K562 (cell line): Measurements from ENCODE around the gene VSIG10L2. TPM values are rescaled to one million over a fixed set of nuclear protein-coding genes. Genes with fewer than 3 reads are reported as not detected.

ENCODE experiments used
- ATAC-seq: fragments of 200-7000 bp; cut with Tn5 transposase; 3 replicates; pipeline ENCODE4 v1.9.1; 2020; ENCODE audit warnings: moderate library complexity
- BruUV-seq: library from RNA; stranded (reverse); fragments of 400-500 nt; replicated peaks from 2 replicates; lab custom pipeline; 2021; lab: Mats Ljungman, UMichigan
- CTCF ChIA-PET: fragments of 300-600 bp; formaldehyde crosslinking; extraction: SDS; loops from one replicate; lab custom pipeline; 2021; ENCODE audit warnings: low intra/inter-chr PET ratio; lab: Yijun Ruan, JAX
- POLR2A ChIA-PET: fragments of 300-600, 350-650 bp; sonication (Branson Sonifier 250); formaldehyde crosslinking; extraction: SDS; loops from one replicate; lab custom pipeline; 2021; ENCODE audit warnings: antibody characterized with exemption, inconsistent platforms; lab: Yijun Ruan, JAX
- DNase-seq, 4 experiments: peaks; one replicate each; pipeline versions ENCODE4 v3.0.0 to v3.0.0-alpha.2; 2011 to 2018; ENCODE audit warnings: low spot score in 3 of 4, mixed read lengths in 3 of 4; ENCODE audit errors: extremely low read depth in 1 of 4
- FAIRE-seq: peaks from 2 replicates; lab custom pipeline; 2011; peaks lifted over from hg19 to GRCh38; lab: Jason Lieb, UNC
- H2AFZ ChIP-seq: 2 replicates; pipeline ENCODE4 v1.6.0; 2011; ENCODE audit warnings: low read depth, low read length, control low read depth, inconsistent platforms
- H3K27ac ChIP-seq: fragments of 200-600 bp; 3 replicates; pipeline ENCODE4 v1.8.0; 2011; ENCODE audit warnings: low read depth, mild to moderate bottlenecking, control low read depth, inconsistent platforms, low read length, moderate library complexity, mixed read lengths; ENCODE audit errors: extremely low read depth
- H3K27me3 ChIP-seq, 2 experiments: fragments of 300-600 bp in 1 of 2; 2 replicates in 1 of 2; 3 replicates in 1 of 2; pipeline versions ENCODE4 v1.6.0 to v1.8.0; 2011; ENCODE audit warnings: inconsistent platforms in 2 of 2, low read length in 2 of 2, mild to moderate bottlenecking in 1 of 2, mixed read lengths in 1 of 2, moderate library complexity in 1 of 2; ENCODE audit not compliant: control insufficient read depth in 2 of 2, insufficient read depth in 2 of 2
- H3K36me3 ChIP-seq: fragments of 300-600 bp; 3 replicates; pipeline ENCODE4 v1.8.0; 2011; ENCODE audit warnings: mild to moderate bottlenecking, low read length, inconsistent platforms; ENCODE audit not compliant: control insufficient read depth, insufficient read depth
- H3K4me1 ChIP-seq, 2 experiments: fragments of 200-600 bp in 1 of 2; replicated peaks in 1 of 2; 2 replicates in 1 of 2; 3 replicates in 1 of 2; pipeline versions ENCODE4 v1.5.1 to v1.8.0; 2011; ENCODE audit warnings: inconsistent platforms in 2 of 2, low read length in 2 of 2, mild to moderate bottlenecking in 1 of 2, mixed read lengths in 1 of 2, moderate library complexity in 1 of 2; ENCODE audit not compliant: control insufficient read depth in 2 of 2, insufficient read depth in 2 of 2
- H3K4me2 ChIP-seq: 2 replicates; pipeline ENCODE4 v1.6.1; 2011; ENCODE audit warnings: low read length, control low read depth, inconsistent platforms, mixed read lengths; ENCODE audit not compliant: insufficient read depth
- H3K4me3 ChIP-seq: fragments of 200-600 bp; sonication (generic), shearing (Covaris generic); 2 replicates; pipeline ENCODE4 v1.5.1; 2016; ENCODE audit warnings: control low read depth, inconsistent platforms
- H3K79me2 ChIP-seq: fragments of 200-600 bp; 3 replicates; pipeline ENCODE4 v1.8.0; 2011; ENCODE audit warnings: low read length, inconsistent platforms; ENCODE audit not compliant: control insufficient read depth, insufficient read depth
- H3K9ac ChIP-seq, 2 experiments: 2 replicates each; pipeline versions ENCODE4 v1.6.0 to v1.6.1; 2011; ENCODE audit warnings: low read depth in 2 of 2, low read length in 2 of 2, control low read depth in 1 of 2, inconsistent platforms in 1 of 2, mild to moderate bottlenecking in 1 of 2, mixed read lengths in 1 of 2; ENCODE audit not compliant: insufficient read depth in 1 of 2
- H3K9me1 ChIP-seq: one replicate; pipeline ENCODE4 v1.6.0; 2011; ENCODE audit warnings: inconsistent platforms, mild to moderate bottlenecking, low read length, moderate library complexity; ENCODE audit not compliant: control insufficient read depth, insufficient read depth
- H3K9me3 ChIP-seq: replicated peaks from 2 replicates; pipeline ENCODE4 v1.5.1; 2011; ENCODE audit warnings: low read depth, low read length, inconsistent platforms; ENCODE audit not compliant: control insufficient read depth, insufficient read depth
- H4K20me1 ChIP-seq: replicated peaks from 2 replicates; pipeline ENCODE4 v1.6.1; 2011; ENCODE audit warnings: low read length, inconsistent platforms, mixed read lengths; ENCODE audit not compliant: control insufficient read depth, insufficient read depth
- ERF ChIP-seq: fragments of 450-650 bp; formaldehyde crosslinking; IDR thresholded peaks from 2 replicates; pipeline ENCODE4 v1.4.0; 2020; ENCODE audit warnings: mild to moderate bottlenecking, mixed read lengths
- GTF2E2 ChIP-seq: fragments of 200-800 bp; sonication (Bioruptor generic); IDR thresholded peaks from 2 replicates; pipeline ENCODE4 v1.6.1; 2016; ENCODE audit warnings: missing genetic modification characterization, missing compliant biosample characterization
- NBN ChIP-seq: fragments of 450-650 bp; IDR thresholded peaks from 2 replicates; pipeline ENCODE4 v1.6.1; 2016; ENCODE audit warnings: low read depth, mild to moderate bottlenecking
- PHB ChIP-seq: fragments of 250-450 bp; sonication (Bioruptor Pico); IDR thresholded peaks from 2 replicates; pipeline ENCODE4 v1.5.0; 2021
- ZFP30 ChIP-seq: fragments of 250-450 bp; sonication (Bioruptor Pico); IDR thresholded peaks from 2 replicates; pipeline ENCODE4 v1.8.0; 2022; ENCODE audit warnings: moderate library complexity, mild to moderate bottlenecking, inconsistent platforms, borderline replicate concordance
- ZNF586 ChIP-seq: fragments of 450-650 bp; formaldehyde crosslinking; conservative IDR thresholded peaks from 2 replicates; pipeline ENCODE4 v1.4.0; 2020; ENCODE audit warnings: mild to moderate bottlenecking, moderate library complexity
- WGBS: fragments of 100-300 bp; shearing (Covaris generic); methylation state at CpG from one replicate; pipeline ENCODE4 v1.1.6; 2016; ENCODE audit warnings: low coverage, mixed read lengths; ENCODE audit not compliant: insufficient coverage; ENCODE audit errors: missing lambda C conversion rate; 5-methylcytosine and 5-hydroxymethylcytosine counted together
- in situ Hi-C: fragments of 300-500 bp; cut with MboI; formaldehyde crosslinking; loops from 4 replicates; pipeline ENCODE4 v1.15.0; 2018; ENCODE audit warnings: inconsistent platforms, mixed read lengths
- intact Hi-C: fragments of 100-400 bp; cut with micrococcal nuclease; formaldehyde crosslinking; loops from 2 replicates; pipeline ENCODE4 v1.14.2; 2022
- polyA plus RNA-seq, 8 experiments: library from polyadenylated mRNA; depleted of rRNA in 4 of 8; stranded (reverse) in 5 of 8; unstranded in 3 of 8; fragments of >200 nt; fragmentation: Nextera tagmentation in 2 of 8; fragmentation: Illumina TruSeq in 1 of 8; extraction: Ambion mirVana in 2 of 8; extraction: Trizol in 1 of 8; gene quantifications; 2 replicates each; pipeline versions ENCODE4 v1.2.1 to v1.2.3, GENCODE V29; 2011 to 2014; ENCODE audit warnings: inconsistent platforms in 1 of 8, missing spikeins in 1 of 8
- total RNA-seq, 7 experiments: library from RNA; depleted of rRNA in 6 of 7; stranded (reverse); fragments of >200 nt in 6 of 7; fragmentation: Illumina TruSeq in 2 of 7; extraction: Trizol in 2 of 7; gene quantifications; 2 replicates each; pipeline versions ENCODE4 v1.2.1 to v1.2.3, GENCODE V29; 2011 to 2021; ENCODE audit warnings: low replicate concordance in 1 of 7
- TF ChIP-seq, protein P1 (sequence below): fragments of 250-450 bp; sonication (Bioruptor Pico); IDR thresholded peaks from 2 replicates; pipeline ENCODE4 v1.8.0; 2022; ENCODE audit warnings: inconsistent platforms
- TF ChIP-seq, protein P2 (sequence below): sonication (generic); formaldehyde crosslinking; IDR thresholded peaks from 2 replicates; pipeline ENCODE4 v1.8.0; 2022; ENCODE audit warnings: mild to moderate bottlenecking, missing genetic modification reagents, borderline replicate concordance

Gene VSIG10L2
- total and polyA plus RNA-seq, 9 of the 15 experiments (the other 6 are each of a cell fraction or from before 2014, with no cell fraction given) = not detected

DNA sequence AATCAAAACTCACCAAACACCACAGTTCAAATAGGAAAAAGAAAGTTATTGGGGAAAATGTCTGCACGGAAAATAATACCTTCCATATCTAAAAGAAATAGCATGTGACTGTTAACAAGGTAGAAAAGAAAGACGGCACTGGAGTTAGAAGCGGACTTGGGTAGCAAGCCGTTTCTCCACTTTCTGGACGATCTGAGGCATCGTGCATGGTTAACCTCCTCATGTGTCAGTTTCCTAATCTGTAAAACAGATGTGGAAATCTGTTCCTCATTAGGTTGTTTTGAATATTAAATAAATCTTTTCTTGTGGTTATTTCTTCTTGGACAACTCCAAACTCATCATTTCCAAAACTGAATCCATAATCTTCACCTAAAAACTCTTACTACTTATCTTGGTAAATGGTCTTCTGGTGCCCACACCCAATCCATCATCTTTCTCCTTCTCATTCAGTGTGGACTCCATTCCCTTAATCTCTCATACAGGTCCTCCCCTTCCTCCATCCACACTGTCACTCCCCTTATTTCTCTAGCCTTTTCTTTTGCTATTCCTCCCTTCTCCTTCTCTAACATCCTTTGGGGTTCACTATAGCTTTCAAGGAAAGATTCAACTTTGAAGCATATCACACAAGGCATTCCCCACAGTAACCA lies 53.5 kb downstream of the VSIG10L2 start:
- FAIRE-seq = no peak
- ChIA-PET POLR2A (no interaction called here), CTCF (no interaction called here)

DNA sequence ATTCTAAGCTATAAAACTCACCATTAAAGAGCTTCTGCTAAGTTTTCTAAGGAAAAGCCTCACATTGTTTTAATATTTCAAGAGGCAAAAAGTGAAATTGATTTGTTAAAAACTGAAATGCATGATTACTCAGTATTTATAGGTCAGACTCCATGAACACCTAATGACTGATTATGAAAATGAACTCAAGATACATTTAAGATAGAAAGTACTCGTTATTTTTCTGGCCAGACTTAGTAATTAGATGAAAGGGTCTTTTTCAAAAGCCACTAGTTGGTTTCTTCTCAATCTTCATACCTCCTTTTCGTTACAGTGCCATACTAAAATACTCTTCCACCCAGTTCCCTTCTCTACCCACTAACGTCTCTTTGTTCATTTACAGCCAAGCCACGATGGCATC lies 56.3 kb downstream of the VSIG10L2 start:
- Histone ChIP-seq H3K4me2 (no peak overlapping the region), H3K4me3 (no peak overlapping the region), H3K9me3 (no peaks in the 10 kb centered on the region), H3K27me3 (peaks cover 2 to 15% of the 10 kb centered on the region in 2 experiments), H3K36me3 (no peaks in the 10 kb centered on the region), H3K9me1 (peaks cover 5% of the 10 kb centered on the region), H3K27ac (no peak overlapping the region), H3K79me2 (no peaks in the 10 kb centered on the region), H2AFZ (no peak overlapping the region), H3K9ac (no peak overlapping the region), H3K4me1 (no peaks in the 10 kb centered on the region), H4K20me1 (no peaks in the 10 kb centered on the region)
- WGBS = 0% methylated on average over 4 of the region's 4 CpGs
- DNase-seq = no peak
- in situ Hi-C loops = no loop called here
- intact Hi-C loops = no loop called here
- no TSS peak for BruUV-seq
- no peak for FAIRE-seq
- ATAC-seq = no peak
- ChIA-PET POLR2A (interaction anchor here (0.6 kb wide), 1 partner anchor 62 kb away, joined by 3 read pairs; no protein-coding TSS in a partner anchor), CTCF (no interaction called here)
- TF ChIP-seq ZFP30 (CRISPR knock-in tag) (no peak), NBN (no peak)
- TF ChIP-seq, protein P1, sequence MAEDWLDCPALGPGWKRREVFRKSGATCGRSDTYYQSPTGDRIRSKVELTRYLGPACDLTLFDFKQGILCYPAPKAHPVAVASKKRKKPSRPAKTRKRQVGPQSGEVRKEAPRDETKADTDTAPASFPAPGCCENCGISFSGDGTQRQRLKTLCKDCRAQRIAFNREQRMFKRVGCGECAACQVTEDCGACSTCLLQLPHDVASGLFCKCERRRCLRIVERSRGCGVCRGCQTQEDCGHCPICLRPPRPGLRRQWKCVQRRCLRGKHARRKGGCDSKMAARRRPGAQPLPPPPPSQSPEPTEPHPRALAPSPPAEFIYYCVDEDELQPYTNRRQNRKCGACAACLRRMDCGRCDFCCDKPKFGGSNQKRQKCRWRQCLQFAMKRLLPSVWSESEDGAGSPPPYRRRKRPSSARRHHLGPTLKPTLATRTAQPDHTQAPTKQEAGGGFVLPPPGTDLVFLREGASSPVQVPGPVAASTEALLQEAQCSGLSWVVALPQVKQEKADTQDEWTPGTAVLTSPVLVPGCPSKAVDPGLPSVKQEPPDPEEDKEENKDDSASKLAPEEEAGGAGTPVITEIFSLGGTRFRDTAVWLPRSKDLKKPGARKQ (CRISPR knock-in tag) = no peak
- TF ChIP-seq, protein P2, sequence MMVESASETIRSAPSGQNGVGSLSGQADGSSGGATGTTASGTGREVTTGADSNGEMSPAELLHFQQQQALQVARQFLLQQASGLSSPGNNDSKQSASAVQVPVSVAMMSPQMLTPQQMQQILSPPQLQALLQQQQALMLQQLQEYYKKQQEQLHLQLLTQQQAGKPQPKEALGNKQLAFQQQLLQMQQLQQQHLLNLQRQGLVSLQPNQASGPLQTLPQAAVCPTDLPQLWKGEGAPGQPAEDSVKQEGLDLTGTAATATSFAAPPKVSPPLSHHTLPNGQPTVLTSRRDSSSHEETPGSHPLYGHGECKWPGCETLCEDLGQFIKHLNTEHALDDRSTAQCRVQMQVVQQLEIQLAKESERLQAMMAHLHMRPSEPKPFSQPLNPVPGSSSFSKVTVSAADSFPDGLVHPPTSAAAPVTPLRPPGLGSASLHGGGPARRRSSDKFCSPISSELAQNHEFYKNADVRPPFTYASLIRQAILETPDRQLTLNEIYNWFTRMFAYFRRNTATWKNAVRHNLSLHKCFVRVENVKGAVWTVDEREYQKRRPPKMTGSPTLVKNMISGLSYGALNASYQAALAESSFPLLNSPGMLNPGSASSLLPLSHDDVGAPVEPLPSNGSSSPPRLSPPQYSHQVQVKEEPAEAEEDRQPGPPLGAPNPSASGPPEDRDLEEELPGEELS (CRISPR knock-in tag) = no peak

More for the DNA sequence above, 53.5 kb downstream of the VSIG10L2 start:
- in situ Hi-C loops (no loop called here), intact Hi-C loops (no loop called here)
- BruUV-seq = no TSS peak
- no peaks in the 10 kb centered on the region for H3K79me2 ChIP-seq
- ATAC-seq (no peak), DNase-seq (no peak)
- no peaks in the 10 kb centered on the region for H4K20me1 ChIP-seq
- WGBS = 2% methylated on average over 6 of the region's 6 CpGs
- H3K9me3 ChIP-seq = no peaks in the 10 kb centered on the region
- H3K27me3 ChIP-seq = peaks cover 7 to 15% of the 10 kb centered on the region in 2 experiments
- H2AFZ ChIP-seq = no peak overlapping the region
- TF ChIP-seq PHB (CRISPR knock-in tag) = no peak
- TF ChIP-seq GTF2E2 (tag) = no peak
- TF ChIP-seq ZNF586 (CRISPR knock-in tag) = no peak
- no peak for TF ChIP-seq ERF
- no peak overlapping the region for H3K4me2 ChIP-seq
- no peaks in the 10 kb centered on the region for H3K4me1 ChIP-seq
- H3K27ac ChIP-seq = no peak overlapping the region
- no peaks in the 10 kb centered on the region for H3K36me3 ChIP-seq
- no peak overlapping the region for H3K4me3 ChIP-seq
- H3K9me1 ChIP-seq = peaks cover 5% of the 10 kb centered on the region
- no peak overlapping the region for H3K9ac ChIP-seq
